Tibial nerve (tissue), 4 donors: ENCODE measurements around the gene DRD4. TPM values are rescaled to one million over a fixed set of nuclear protein-coding genes. Genes with fewer than 3 reads are reported as not detected.

Experiments
- DNase-seq, 2 donors: peaks; one replicate each; pipeline ENCODE4 v3.0.0-alpha.2; 2019; ENCODE audit warnings: low spot score in 2 of 2
- H3K27ac ChIP-seq, 4 donors: fragments of 200-600 bp; sonication (generic) in 3 of 4; one replicate each; pipeline ENCODE4 v1.5.1; 2017 to 2019; ENCODE audit warnings: mild to moderate bottlenecking in 1 of 4
- H3K27me3 ChIP-seq, 2 donors: fragments of 200-600 bp; sonication (generic) in 1 of 2; one replicate each; pipeline versions ENCODE4 v1.5.1 to v1.6.0; 2017 to 2019
- H3K36me3 ChIP-seq, 3 donors: fragments of 200-600 bp; sonication (generic); one replicate each; pipeline ENCODE4 v1.5.1; 2018 to 2019
- H3K4me1 ChIP-seq, 4 donors: fragments of 200-600 bp; sonication (generic) in 3 of 4; one replicate each; pipeline ENCODE4 v1.5.1; 2017 to 2019
- H3K4me3 ChIP-seq, 4 donors: fragments of 200-600 bp; sonication (generic) in 3 of 4; one replicate each; pipeline ENCODE4 v1.5.1; 2017 to 2019; ENCODE audit warnings: mild to moderate bottlenecking in 1 of 4, moderate library complexity in 1 of 4
- H3K9me3 ChIP-seq, 4 donors: fragments of 200-600 bp; sonication (generic) in 3 of 4; one replicate each; pipeline ENCODE4 v1.5.1; 2017 to 2019
- EP300 ChIP-seq, 2 donors: sonication (generic); formaldehyde crosslinking; IDR thresholded peaks; one replicate each; pipeline ENCODE4 v1.6.1; 2017; ENCODE audit warnings: antibody characterized with exemption in 2 of 2, mild to moderate bottlenecking in 1 of 2
- POLR2A ChIP-seq, 2 donors: fragments of 450-650 bp; IDR thresholded peaks; one replicate each; pipeline ENCODE4 v1.6.1; 2017; ENCODE audit warnings: antibody characterized with exemption in 2 of 2, mild to moderate bottlenecking in 2 of 2, moderate library complexity in 2 of 2
- WGBS, 2 donors: methylation state at CpG; one replicate each; pipeline ENCODE4 v1.1.5; 2018; 5-methylcytosine and 5-hydroxymethylcytosine counted together
- total RNA-seq, 4 donors: library from RNA; depleted of rRNA; stranded (reverse); fragments of >200 nt; gene quantifications; one replicate each; pipeline ENCODE4 v1.1.0, GENCODE V29; 2016
- TF ChIP-seq, protein P1 (sequence below), 5 experiments: fragments of 200-600 bp in 3 of 5; fragments of 450-650 bp in 2 of 5; sonication (generic) in 3 of 5; IDR thresholded peaks; one replicate each; pipeline ENCODE4 v1.5.1; 2016 to 2019; ENCODE audit warnings: antibody characterized with exemption in 5 of 5, mild to moderate bottlenecking in 3 of 5, moderate library complexity in 2 of 5

Gene DRD4
- total RNA-seq, 4 donors from 2014 or later = 0.84 to 2.5 (median 0.90) TPM; not detected in 1

DNA sequence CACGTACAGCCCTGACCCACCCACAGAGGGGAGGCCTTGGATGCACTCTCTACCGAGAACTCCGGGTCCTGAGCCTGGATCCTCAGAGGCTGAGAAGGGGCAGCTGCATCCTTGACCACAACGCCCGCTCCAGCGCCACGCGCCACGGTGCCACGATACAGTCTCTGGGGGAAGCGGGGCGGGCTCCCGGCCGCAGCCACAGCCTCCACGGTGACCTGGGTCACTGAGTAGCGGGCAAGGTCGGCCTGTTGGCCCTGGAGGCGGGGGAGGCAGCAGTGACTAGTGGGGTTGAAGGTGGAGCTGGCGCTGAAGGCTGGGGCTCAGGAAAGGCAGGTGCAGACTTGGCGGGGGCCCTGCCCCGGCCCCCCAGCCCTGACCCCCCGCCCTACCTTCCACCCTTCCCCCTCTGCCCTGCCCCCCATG lies 17.4 kb upstream of the DRD4 start:
- WGBS, 2 donors = 82 to 90% methylated on average over 5 to 22 of the region's 22 CpGs
- no peak for DNase-seq
- TF ChIP-seq, protein P1, sequence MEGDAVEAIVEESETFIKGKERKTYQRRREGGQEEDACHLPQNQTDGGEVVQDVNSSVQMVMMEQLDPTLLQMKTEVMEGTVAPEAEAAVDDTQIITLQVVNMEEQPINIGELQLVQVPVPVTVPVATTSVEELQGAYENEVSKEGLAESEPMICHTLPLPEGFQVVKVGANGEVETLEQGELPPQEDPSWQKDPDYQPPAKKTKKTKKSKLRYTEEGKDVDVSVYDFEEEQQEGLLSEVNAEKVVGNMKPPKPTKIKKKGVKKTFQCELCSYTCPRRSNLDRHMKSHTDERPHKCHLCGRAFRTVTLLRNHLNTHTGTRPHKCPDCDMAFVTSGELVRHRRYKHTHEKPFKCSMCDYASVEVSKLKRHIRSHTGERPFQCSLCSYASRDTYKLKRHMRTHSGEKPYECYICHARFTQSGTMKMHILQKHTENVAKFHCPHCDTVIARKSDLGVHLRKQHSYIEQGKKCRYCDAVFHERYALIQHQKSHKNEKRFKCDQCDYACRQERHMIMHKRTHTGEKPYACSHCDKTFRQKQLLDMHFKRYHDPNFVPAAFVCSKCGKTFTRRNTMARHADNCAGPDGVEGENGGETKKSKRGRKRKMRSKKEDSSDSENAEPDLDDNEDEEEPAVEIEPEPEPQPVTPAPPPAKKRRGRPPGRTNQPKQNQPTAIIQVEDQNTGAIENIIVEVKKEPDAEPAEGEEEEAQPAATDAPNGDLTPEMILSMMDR (IDR thresholded peaks at IDR 0.05) = no peak
- TF ChIP-seq POLR2A (IDR thresholded peaks at IDR 0.05) (no peak), EP300 (IDR thresholded peaks at IDR 0.05) (no peak)
- no peak overlapping the region for H3K27ac ChIP-seq
- peaks cover 0 to 59% (median 0%) of the 10 kb centered on the region in 3 donors for H3K36me3 ChIP-seq
- peaks cover 0 to 23% of the 10 kb centered on the region in 2 donors for H3K27me3 ChIP-seq
- no peaks in the 10 kb centered on the region for H3K9me3 ChIP-seq
- H3K4me1 ChIP-seq = peaks cover 0 to 32% (median 7%) of the 10 kb centered on the region in 4 donors
- no peak overlapping the region for H3K4me3 ChIP-seq

DNA sequence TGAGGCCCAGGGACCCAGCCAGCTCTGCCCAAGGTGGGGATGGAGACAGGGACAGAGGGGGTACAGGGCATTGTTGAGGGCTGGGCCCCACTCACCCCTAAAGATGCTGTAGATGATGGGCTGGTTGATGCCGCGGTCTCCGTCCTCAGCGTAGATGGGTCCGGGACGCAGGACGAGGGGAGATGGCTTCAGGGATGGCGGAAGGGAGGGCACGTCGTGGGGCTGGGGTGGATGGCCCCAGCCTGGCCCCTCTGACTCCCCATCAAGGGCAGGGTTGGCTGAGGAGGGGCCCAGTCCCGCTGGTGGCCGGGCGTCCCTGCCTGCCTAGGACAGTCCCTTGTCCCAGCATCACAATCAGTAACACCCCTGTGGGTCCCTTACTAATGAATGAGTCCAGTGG lies 16.9 kb upstream of the DRD4 start:
- 93 to 95% methylated on average over 11 to 12 of the region's 13 CpGs for WGBS, 2 donors

DNA sequence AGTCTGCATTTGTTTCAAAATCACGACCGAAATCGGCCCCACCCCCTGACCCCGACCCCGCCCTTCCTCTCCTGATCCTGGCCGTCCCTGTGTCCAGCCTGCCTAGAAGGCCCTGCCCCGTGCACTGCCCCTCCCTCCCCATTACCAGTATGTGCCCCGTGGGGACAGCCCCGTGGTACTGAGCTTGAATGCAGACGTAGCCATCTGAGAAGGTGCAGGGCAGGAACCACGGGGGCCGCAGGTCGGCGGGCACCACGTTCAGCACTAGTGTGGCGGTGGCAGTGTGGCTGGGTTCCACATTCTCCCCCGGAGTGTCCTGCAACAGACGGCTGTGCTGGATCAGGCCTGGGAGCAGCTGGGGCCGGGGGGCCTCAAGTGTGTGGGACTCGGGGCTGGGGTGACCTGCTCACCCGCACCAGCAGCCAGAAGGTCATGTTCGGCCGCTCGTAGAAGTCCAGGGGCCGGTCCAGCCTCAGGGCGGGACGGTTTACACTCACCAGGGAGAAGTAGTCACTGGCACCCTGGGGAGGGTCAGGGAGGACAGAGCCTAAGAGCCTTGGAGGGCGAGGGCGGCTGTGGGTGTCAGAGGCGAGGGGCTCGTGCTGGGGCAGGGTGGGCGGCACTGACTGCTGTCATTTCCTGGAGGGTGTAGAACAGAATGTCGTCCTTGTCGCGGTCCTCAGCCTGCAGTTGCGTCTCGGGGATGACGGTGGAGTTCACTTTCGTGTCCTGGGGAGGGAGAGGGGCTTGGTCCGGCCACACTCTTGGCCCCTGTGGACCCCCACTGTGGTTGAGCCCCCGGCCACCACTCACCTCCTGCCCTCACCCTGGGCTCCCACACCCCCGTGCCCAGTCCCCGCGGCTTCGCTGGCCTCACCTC lies 15.9 kb upstream of the DRD4 start:
- no peak overlapping the region for H3K4me3 ChIP-seq
- H3K27me3 ChIP-seq = peaks cover 0 to 38% of the 10 kb centered on the region in 2 donors
- no peak overlapping the region for H3K27ac ChIP-seq
- no peak for DNase-seq
- no peaks in the 10 kb centered on the region for H3K9me3 ChIP-seq
- H3K4me1 ChIP-seq = peaks cover 0 to 28% (median under 1%) of the 10 kb centered on the region in 4 donors
- H3K36me3 ChIP-seq = peaks cover 0 to 57% (median 0%) of the 10 kb centered on the region in 3 donors
- WGBS, 2 donors = 57 to 60% methylated on average over 31 to 43 of the region's 45 CpGs
- TF ChIP-seq POLR2A (IDR thresholded peaks at IDR 0.05) = no peak
- TF ChIP-seq, protein P1 (IDR thresholded peaks at IDR 0.05) = no peak
- no peak for TF ChIP-seq EP300 (IDR thresholded peaks at IDR 0.05)

More for the DNA sequence above, 16.9 kb upstream of the DRD4 start:
- no peak overlapping the region for H3K27ac ChIP-seq
- no peak overlapping the region for H3K4me3 ChIP-seq
- peaks cover 0 to 28% of the 10 kb centered on the region in 2 donors for H3K27me3 ChIP-seq
- H3K36me3 ChIP-seq = peaks cover 0 to 57% (median 0%) of the 10 kb centered on the region in 3 donors
- TF ChIP-seq POLR2A (IDR thresholded peaks at IDR 0.05) (no peak), EP300 (IDR thresholded peaks at IDR 0.05) (no peak)
- TF ChIP-seq, protein P1 (IDR thresholded peaks at IDR 0.05) = no peak
- H3K9me3 ChIP-seq = no peaks in the 10 kb centered on the region
- no peak for DNase-seq
- peaks cover 0 to 32% (median 2%) of the 10 kb centered on the region in 4 donors for H3K4me1 ChIP-seq

DNA sequence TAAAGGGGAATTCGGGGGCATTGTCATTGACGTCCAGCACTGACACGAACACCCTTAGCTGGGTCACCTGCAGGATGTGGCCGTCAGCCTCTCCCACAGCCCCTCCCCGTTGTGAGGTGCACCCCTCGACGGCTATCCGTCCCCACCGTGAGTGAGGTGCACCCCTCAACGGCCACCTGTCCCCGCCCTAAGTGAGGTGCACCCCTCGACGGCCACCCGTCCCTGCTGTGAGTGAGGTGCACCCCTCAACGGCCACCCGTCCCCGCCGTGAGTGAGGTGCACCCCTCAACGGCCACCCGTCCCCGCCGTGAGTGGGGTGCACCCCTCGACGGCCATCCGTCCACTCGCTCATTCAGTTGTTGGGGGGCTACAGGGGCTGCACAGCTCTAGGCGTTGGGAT lies 15.2 kb upstream of the DRD4 start:
- H3K4me1 ChIP-seq = peaks cover 0 to 28% (median 3%) of the 10 kb centered on the region in 4 donors
- H3K27ac ChIP-seq = no peak overlapping the region
- no peaks in the 10 kb centered on the region for H3K9me3 ChIP-seq
- no peak for TF ChIP-seq EP300 (IDR thresholded peaks at IDR 0.05)
- TF ChIP-seq, protein P1 (IDR thresholded peaks at IDR 0.05) = no peak
- TF ChIP-seq POLR2A (IDR thresholded peaks at IDR 0.05) = no peak
- H3K36me3 ChIP-seq = peaks cover 0 to 57% (median 0%) of the 10 kb centered on the region in 3 donors
- WGBS, 2 donors = 84 to 88% methylated on average over 27 of the region's 27 CpGs
- H3K27me3 ChIP-seq = peaks cover 0 to 44% of the 10 kb centered on the region in 2 donors
- DNase-seq = no peak
- no peak overlapping the region for H3K4me3 ChIP-seq

DNA sequence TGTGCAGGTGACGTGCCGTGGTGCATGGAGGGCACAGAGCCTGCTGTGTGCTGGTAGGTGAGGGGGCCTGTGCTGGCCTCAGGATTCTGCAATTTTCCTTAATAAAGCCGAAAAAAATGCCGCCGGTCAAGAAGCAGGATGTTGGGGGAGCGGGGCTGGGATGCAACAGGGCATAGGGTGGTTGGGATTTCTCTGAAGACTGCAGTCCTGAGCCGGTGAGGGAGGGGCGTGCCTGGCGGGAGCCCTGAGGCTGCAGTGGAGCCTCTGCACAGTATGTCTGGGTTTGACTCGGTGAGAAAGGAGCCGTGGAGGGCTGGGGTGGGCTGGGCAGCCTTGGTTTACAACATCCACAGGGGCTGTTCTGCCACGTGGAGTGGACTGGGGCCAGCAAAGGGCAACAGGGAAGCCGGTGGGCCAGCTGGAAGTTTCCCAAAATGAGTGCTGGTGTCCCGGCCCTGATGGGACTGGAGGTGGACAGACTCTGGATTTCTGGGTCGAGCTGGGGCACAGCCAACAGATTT lies 13.7 kb upstream of the DRD4 start:
- Histone ChIP-seq H3K27me3 (peaks cover 0 to 44% of the 10 kb centered on the region in 2 donors), H3K27ac (no peak overlapping the region), H3K4me3 (no peak overlapping the region), H3K36me3 (peaks cover 0 to 51% (median 0%) of the 10 kb centered on the region in 3 donors), H3K9me3 (no peaks in the 10 kb centered on the region), H3K4me1 (peaks cover 0 to 27% (median 3%) of the 10 kb centered on the region in 4 donors)
- TF ChIP-seq EP300 (IDR thresholded peaks at IDR 0.05) = no peak
- DNase-seq = no peak
- 77 to 86% methylated on average over 15 of the region's 15 CpGs for WGBS, 2 donors
